Neural progenitor cell (in vitro differentiated cells): ENCODE results near the gene CHEK2.

Source experiments
- EZH2 ChIP-seq: fragments of 200-600 bp; sonication (generic); IDR thresholded peaks from 2 replicates; pipeline ENCODE4 v1.6.1; 2017; ENCODE audit warnings: antibody characterized with exemption, mild to moderate bottlenecking, moderate library complexity
- TF ChIP-seq, protein P1 (sequence below): fragments of 200-600 bp; sonication (generic); IDR thresholded peaks from 2 replicates; pipeline ENCODE4 v1.5.1; 2017; ENCODE audit warnings: antibody characterized with exemption, mild to moderate bottlenecking

DNA sequence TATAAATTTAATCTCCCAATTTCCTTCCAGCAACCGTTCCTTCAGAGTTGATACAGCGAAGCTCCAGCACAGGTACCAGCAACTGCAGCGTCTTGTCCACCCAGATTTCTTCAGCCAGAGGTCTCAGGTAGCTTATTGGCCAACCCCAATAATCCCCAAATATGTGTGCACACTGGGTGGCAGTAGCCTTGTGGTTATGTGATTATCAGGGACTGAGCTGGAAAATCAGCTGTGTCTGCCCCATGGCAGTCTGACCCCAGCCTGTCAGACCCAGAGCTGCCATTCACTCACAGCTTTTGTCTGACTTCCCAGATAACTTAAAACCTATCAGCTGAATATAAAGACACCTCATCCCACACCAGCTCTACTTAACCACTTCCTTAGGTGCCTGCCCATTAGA lies 2.2 kb upstream of the CHEK2 start:
- no peak for TF ChIP-seq EZH2
- TF ChIP-seq, protein P1, sequence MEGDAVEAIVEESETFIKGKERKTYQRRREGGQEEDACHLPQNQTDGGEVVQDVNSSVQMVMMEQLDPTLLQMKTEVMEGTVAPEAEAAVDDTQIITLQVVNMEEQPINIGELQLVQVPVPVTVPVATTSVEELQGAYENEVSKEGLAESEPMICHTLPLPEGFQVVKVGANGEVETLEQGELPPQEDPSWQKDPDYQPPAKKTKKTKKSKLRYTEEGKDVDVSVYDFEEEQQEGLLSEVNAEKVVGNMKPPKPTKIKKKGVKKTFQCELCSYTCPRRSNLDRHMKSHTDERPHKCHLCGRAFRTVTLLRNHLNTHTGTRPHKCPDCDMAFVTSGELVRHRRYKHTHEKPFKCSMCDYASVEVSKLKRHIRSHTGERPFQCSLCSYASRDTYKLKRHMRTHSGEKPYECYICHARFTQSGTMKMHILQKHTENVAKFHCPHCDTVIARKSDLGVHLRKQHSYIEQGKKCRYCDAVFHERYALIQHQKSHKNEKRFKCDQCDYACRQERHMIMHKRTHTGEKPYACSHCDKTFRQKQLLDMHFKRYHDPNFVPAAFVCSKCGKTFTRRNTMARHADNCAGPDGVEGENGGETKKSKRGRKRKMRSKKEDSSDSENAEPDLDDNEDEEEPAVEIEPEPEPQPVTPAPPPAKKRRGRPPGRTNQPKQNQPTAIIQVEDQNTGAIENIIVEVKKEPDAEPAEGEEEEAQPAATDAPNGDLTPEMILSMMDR = no peak
